Fibroblast of lung (primary cell): ENCODE measurements around the gene TSPAN16.

ENCODE experiments used
- CTCF ChIP-seq, 2 donors: IDR thresholded peaks in 1 of 2; conservative IDR thresholded peaks in 1 of 2; 1 replicate in 1 of 2; 2 replicates in 1 of 2; pipeline ENCODE4 v1.5.1; 2011 to 2012; ENCODE audit warnings: low read length in 2 of 2, control low read depth in 1 of 2, inconsistent platforms in 1 of 2, low read depth in 1 of 2, mild to moderate bottlenecking in 1 of 2
- EZH2 ChIP-seq: IDR thresholded peaks from 2 replicates; pipeline ENCODE4 v1.5.1; 2012; ENCODE audit warnings: low read length, control low read depth, mild to moderate bottlenecking; ENCODE audit errors: missing control alignments

- TF ChIP-seq CTCF (conservative IDR thresholded peaks at IDR 0.05 in 1 of 2, IDR thresholded peaks at IDR 0.05 in 1 of 2; ENCODE audit: low read depth in 1 of 2, low read length in 2 of 2) (no peak), EZH2 (no peak)
Observed at GRCh38 chr19:11295665-11296245, at the start of gene TSPAN16.
